ENCODE results near the gene TBC1D10A. TPM values are rescaled to one million over a fixed set of nuclear protein-coding genes. Genes with fewer than 3 reads are reported as not detected.

The TBC1D10A gene
- total and polyA plus RNA-seq, 2 experiments from 2014 or later, result 3.3 to 8.8 TPM

DNA sequence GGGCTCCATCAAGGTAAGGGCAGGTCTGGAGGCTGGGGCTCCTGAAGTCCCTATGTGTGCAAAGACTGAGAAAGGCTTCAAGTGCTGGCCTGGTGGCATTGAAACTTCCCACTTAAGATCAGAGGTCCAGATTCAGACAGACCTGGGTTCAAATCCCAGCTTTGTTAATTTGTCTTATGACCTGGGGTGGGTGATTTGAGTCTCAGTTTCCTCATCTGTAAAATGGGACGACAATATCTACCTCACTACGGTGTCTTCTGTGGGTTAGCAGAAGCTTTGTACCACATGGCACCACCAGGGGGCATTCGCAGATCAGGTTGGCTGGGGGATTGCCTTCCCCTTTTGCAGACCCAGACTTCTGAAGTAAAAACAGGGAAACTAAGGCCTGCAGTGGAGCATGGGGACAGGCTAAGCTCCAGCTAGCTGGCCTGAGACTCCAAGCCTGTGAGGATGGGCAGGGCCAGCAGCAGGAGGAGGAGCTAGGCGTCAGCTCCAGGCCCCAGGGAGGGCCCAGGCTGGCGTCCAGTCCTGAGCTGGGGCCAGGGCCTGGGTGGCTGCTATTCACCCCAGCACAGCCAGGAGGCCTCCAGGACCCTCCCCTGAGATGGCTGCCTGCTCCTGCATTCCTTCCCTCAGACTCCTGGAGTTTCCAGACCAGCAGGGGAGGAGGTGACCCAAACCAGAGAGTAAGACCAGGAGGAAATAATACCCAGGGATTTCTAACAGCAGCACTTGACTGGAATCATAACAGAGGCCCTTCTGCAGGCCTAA lies 38.9 kb downstream of the TBC1D10A start:
- no peak overlapping the region for H3K27ac Mint-ChIP-seq
- H3K4me3 Mint-ChIP-seq, result peak overlapping the region; percentile 79
- H3K27me3 Mint-ChIP-seq (ENCODE audit: insufficient read depth, low read depth, poor library complexity), result peaks cover 22% of the 10 kb centered on the region
- Histone ChIP-seq H3F3A (replicated peaks; ENCODE audit: low read depth) (peaks cover 11% of the 10 kb centered on the region), H3K4me1 (ENCODE audit: insufficient read depth) (peaks cover 14% of the 10 kb centered on the region; the same call in 1 of the 2 replicates), H3K4me2 (peak overlapping the region; percentile 91), H3K36me3 (ENCODE audit: insufficient read depth) (no peaks in the 10 kb centered on the region), H3K9me2 (ENCODE audit: insufficient read depth) (no peaks in the 10 kb centered on the region), H4K20me1 (replicated peaks; ENCODE audit: insufficient read depth) (no peaks in the 10 kb centered on the region; the same call in 1 of the 2 replicates), H2AFZ (no peak overlapping the region), H3K27me3 (ENCODE audit: insufficient read depth) (peaks cover 7% of the 10 kb centered on the region; the same call in 1 of the 2 replicates), H3K79me2 (replicated peaks; ENCODE audit: insufficient read depth) (no peaks in the 10 kb centered on the region), H3K4me3 (peak overlapping the region; percentile 75), H3K27ac (ENCODE audit: low read depth) (peak overlapping the region; percentile 78; the same call in 1 of the 2 replicates)
- no peaks in the 10 kb centered on the region for H3K36me3 Mint-ChIP-seq (ENCODE audit: low read depth)
- peak; percentile 58; the same call in 1 of the 2 replicates for TF ChIP-seq CREB1 (CRISPR knock-in tag; IDR thresholded peaks at IDR 0.05; ENCODE audit: low read depth)
- TF ChIP-seq, protein P1, sequence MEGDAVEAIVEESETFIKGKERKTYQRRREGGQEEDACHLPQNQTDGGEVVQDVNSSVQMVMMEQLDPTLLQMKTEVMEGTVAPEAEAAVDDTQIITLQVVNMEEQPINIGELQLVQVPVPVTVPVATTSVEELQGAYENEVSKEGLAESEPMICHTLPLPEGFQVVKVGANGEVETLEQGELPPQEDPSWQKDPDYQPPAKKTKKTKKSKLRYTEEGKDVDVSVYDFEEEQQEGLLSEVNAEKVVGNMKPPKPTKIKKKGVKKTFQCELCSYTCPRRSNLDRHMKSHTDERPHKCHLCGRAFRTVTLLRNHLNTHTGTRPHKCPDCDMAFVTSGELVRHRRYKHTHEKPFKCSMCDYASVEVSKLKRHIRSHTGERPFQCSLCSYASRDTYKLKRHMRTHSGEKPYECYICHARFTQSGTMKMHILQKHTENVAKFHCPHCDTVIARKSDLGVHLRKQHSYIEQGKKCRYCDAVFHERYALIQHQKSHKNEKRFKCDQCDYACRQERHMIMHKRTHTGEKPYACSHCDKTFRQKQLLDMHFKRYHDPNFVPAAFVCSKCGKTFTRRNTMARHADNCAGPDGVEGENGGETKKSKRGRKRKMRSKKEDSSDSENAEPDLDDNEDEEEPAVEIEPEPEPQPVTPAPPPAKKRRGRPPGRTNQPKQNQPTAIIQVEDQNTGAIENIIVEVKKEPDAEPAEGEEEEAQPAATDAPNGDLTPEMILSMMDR (conservative IDR thresholded peaks at IDR 0.05; ENCODE audit: low read depth in 2 of 2), result peak; percentile 76 to 79
- no peak for TF ChIP-seq POLR2AphosphoS5 (IDR thresholded peaks at IDR 0.05; ENCODE audit: low read depth)
- TF ChIP-seq STAT1 (IDR thresholded peaks at IDR 0.05; ENCODE audit: unreplicated experiment), result no peak
- ATAC-seq (peak; percentile 76), DNase-seq (ENCODE audit: low spot score) (peak; percentile 96)
- peaks cover 14% of the 10 kb centered on the region; the same call in 2 of the 3 replicates for H3K4me1 Mint-ChIP-seq
- H3K9me3 Mint-ChIP-seq, result no peaks in the 10 kb centered on the region

DNA sequence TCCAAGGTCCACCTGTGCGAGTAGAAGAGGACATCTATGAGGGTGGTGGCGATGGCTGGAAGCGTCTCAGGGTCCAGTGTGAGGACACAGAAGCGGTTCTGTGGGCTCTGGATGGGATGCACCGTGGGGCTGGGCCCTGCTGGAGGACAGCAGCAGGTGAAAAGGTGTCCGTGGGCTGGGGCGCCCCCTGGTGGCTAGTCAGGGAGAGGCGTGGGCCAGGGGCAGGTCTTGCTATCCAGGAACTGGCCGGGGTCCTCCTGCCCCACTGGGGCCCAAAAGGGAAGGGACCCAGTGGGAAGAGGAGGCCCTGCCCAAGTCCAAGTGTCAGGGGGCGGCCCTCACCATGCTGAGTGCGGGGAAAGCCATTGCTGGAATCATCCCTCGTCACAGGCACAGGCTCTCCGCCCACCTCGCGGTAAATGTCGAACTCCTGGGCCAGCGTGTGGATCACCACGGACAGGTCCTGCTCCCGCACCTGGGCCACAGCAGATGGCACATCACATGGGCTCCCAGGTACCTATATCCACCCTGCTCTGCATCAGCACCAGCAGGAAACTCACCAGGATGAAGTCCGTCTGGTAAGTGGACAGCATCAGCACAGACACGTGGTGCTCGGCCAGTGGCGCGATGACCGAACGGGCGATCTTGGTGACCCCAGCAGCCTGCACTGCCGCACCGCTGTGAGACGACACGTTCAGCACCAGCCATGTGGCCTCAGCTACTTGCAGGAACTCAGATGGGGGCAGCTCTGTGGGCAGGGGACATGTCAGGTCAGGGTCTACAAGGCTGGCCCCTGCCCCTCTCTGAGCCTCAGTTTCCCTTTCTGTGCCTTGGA lies 39.7 kb downstream of the TBC1D10A start:
- Histone ChIP-seq H3K36me3 (ENCODE audit: insufficient read depth) (no peaks in the 10 kb centered on the region), H3K27ac (ENCODE audit: low read depth) (no peak overlapping the region), H3K4me2 (no peak overlapping the region), H3K4me1 (ENCODE audit: insufficient read depth) (peaks cover 14% of the 10 kb centered on the region; the same call in 1 of the 2 replicates), H4K20me1 (replicated peaks; ENCODE audit: insufficient read depth) (no peaks in the 10 kb centered on the region; the same call in 1 of the 2 replicates), H3K4me3 (no peak overlapping the region), H3K79me2 (replicated peaks; ENCODE audit: insufficient read depth) (no peaks in the 10 kb centered on the region), H2AFZ (no peak overlapping the region), H3F3A (replicated peaks; ENCODE audit: low read depth) (peaks cover 11% of the 10 kb centered on the region), H3K27me3 (ENCODE audit: insufficient read depth) (peaks cover 7% of the 10 kb centered on the region; the same call in 1 of the 2 replicates), H3K9me2 (ENCODE audit: insufficient read depth) (no peaks in the 10 kb centered on the region)
- Mint-ChIP-seq H3K36me3 (ENCODE audit: low read depth) (no peaks in the 10 kb centered on the region), H3K4me3 (no peak overlapping the region), H3K9me3 (no peaks in the 10 kb centered on the region), H3K4me1 (peaks cover 14% of the 10 kb centered on the region; the same call in 2 of the 3 replicates), H3K27me3 (ENCODE audit: insufficient read depth, low read depth, poor library complexity) (peaks cover 24% of the 10 kb centered on the region), H3K27ac (no peak overlapping the region)
- TF ChIP-seq, protein P1 (conservative IDR thresholded peaks at IDR 0.05; ENCODE audit: low read depth in 2 of 2), result peak; percentile 78 to 93
- TF ChIP-seq ZNF331 (CRISPR knock-in tag; IDR thresholded peaks at IDR 0.05; ENCODE audit: low read depth) (no peak), ZNF114 (CRISPR knock-in tag; IDR thresholded peaks at IDR 0.05) (0 out of 2 replicates have a peak, but pooled peaks have one; percentile 36)
- TF ChIP-seq, protein P2, sequence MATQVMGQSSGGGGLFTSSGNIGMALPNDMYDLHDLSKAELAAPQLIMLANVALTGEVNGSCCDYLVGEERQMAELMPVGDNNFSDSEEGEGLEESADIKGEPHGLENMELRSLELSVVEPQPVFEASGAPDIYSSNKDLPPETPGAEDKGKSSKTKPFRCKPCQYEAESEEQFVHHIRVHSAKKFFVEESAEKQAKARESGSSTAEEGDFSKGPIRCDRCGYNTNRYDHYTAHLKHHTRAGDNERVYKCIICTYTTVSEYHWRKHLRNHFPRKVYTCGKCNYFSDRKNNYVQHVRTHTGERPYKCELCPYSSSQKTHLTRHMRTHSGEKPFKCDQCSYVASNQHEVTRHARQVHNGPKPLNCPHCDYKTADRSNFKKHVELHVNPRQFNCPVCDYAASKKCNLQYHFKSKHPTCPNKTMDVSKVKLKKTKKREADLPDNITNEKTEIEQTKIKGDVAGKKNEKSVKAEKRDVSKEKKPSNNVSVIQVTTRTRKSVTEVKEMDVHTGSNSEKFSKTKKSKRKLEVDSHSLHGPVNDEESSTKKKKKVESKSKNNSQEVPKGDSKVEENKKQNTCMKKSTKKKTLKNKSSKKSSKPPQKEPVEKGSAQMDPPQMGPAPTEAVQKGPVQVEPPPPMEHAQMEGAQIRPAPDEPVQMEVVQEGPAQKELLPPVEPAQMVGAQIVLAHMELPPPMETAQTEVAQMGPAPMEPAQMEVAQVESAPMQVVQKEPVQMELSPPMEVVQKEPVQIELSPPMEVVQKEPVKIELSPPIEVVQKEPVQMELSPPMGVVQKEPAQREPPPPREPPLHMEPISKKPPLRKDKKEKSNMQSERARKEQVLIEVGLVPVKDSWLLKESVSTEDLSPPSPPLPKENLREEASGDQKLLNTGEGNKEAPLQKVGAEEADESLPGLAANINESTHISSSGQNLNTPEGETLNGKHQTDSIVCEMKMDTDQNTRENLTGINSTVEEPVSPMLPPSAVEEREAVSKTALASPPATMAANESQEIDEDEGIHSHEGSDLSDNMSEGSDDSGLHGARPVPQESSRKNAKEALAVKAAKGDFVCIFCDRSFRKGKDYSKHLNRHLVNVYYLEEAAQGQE (IDR thresholded peaks at IDR 0.05; ENCODE audit: unreplicated experiment), result peak; percentile 32
- ATAC-seq (peak; percentile 26), DNase-seq (ENCODE audit: low spot score) (peak; percentile 85)
